GM21447 (cell line): ENCODE measurements around the gene OSBP2.
"Not testable (repeated sequence)": the region's sequence is repeated elsewhere in the genome, so short reads cannot be mapped to it uniquely, and the experiment has no call there.

ENCODE experiments used
- ATAC-seq: cut with Tn5 transposase; IDR thresholded peaks from one replicate; pipeline ENCODE4 v1.9.1; 2021; ENCODE audit not compliant: unreplicated experiment

OSBP2 gene

DNA sequence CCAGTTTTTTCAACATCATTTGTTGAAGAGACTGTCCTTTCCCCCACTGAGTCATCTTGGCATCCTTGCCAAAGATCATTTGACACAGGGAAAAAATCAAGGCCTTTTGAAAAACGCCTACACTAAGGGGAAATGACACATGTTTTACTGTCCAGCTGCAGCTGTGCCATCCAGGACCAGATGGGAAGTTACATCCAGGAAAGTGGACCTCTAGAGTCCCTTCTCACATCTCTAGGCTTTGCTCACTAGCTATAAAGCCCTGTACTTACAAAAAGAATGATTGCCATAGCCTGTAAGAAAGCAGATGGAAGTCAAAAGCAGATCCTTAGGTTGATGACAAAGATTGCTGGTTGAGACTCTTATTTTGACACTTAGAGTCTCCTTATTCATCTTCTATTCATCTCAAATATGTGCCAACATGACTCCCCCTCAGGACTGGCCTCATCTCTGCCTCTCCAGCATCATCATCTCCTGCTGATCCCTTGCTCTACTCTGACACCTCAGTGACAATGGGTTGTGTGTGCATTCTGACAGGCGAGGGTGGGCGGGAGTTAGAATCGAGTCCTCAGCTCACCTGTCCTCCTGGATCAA is 22.8 kb downstream of the OSBP2 start:
- no peak for ATAC-seq

DNA sequence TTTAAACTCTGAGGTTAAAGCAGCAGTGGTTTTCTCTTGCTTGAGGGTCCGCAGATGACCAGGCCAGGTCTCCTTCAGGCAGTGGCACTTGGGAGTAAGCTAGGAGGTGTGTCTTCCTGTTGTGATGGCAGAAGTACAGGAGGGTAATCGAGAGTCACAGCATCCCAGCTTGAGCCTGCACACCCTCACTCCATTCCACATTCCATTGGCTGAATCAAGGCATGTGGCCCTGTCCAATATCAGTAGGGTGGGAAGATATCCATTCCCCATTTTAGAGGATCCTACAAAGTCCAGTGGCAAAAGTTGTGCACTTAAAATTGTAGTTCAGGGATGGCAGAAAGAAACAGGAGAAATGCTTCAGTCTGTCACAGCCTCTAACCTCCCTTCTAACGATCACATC is 23.3 kb downstream of the OSBP2 start:
- no peak for ATAC-seq

DNA sequence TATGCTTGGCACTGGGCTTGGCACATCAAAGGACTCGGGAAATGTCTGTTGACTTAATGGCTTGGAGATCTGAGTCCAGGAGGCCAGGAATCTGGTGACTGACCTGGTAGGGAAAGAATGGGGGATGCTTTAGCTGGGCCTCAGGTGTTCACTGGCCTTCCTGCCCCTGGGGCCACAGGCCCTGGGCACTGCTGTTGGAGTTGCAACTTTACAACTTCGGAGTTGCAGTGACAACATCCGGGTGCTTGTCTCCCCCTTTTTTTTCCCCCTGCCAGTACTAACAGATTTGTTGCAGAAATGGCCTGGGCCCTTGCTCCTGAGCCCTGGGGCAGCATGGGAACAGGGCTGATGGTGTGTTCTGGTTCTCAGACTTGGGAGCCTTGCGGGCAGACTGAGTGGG is 23.8 kb downstream of the OSBP2 start:
- ATAC-seq: no peak

DNA sequence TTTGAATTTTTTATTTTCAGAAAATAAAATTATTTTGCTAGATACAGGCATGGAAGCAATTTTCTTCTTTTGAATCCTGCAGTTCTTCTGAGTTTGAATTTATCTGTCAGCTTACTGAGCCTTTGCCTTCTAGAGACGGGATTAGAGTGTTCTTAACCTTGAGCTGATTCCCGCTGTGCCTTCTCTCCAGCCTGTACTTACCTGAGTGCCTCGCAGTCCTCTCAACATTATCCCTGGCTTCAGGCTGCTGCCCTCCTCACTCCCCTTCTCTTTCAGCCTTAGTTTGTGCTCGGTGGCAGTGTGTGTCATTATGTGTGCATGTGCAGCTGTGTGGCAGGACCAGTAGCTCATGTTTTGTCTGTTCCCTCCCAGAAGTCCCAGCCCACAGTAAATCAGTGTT is 24.3 kb downstream of the OSBP2 start:
- ATAC-seq: no peak

DNA sequence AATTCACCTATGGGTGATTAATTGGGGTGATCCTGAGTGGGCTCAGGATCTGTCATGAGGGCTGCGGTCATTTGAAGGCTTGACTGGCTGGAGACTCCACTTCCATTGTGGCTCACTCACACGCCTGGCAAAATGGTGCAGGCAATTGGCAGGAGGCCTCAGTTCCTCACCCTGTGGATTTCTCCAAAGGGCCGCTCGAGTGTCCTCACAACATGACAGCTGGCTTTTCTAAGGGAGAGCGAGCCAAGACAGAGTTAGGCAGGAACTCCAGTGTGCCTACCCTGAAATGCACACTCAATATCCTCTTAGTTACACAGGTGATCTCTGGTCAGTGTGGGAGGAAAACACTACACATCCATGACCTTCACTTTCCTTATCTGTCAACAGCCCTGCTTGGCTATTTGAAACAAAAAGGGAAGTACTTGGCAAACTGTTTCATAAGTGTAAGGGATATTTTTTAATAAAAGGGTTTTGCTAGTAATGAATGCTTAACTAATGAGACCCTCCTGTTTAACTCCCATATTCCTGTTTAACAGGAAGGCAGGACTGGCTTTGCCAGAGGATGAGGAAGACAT is 25.7 kb downstream of the OSBP2 start:
- no peak for ATAC-seq

DNA sequence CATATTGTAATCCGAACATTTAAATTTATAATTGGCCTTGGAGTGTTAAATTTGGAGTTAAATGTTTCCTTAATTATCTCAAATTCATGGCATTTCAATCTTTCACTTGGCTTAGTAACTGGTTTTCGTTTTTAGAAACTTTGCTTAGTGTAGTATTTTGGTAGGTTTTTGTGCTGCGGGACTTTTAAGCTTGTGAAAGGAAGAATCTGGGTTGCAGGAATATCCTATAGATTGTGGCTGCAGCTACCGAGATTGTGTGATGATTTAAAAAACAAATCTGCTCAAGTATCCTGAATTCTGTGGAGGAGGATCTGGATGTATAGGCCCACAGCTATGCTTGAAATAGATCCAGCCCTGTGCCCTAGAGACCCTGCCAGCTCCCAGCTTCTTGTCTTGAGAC is 27.1 kb downstream of the OSBP2 start:
- ATAC-seq: no peak

DNA sequence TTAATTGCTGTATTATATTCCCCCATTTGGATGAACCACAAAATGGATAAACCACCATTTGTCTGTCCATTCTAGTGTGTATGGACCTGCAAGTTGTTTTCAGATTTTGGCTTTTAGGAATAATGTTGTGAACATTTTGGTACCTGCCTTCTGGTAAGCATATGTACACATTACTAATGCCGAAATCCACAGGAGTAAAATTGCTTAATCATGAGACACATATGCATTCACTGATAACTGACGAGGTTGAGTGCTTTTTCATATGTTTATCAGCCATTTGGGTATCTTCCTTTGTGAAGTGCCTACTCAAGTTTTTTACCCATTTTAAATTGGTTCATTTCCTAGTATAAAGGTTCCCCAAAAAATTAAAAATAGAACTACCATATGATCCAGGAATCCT is 34.2 kb downstream of the OSBP2 start:
- ATAC-seq: no peak

DNA sequence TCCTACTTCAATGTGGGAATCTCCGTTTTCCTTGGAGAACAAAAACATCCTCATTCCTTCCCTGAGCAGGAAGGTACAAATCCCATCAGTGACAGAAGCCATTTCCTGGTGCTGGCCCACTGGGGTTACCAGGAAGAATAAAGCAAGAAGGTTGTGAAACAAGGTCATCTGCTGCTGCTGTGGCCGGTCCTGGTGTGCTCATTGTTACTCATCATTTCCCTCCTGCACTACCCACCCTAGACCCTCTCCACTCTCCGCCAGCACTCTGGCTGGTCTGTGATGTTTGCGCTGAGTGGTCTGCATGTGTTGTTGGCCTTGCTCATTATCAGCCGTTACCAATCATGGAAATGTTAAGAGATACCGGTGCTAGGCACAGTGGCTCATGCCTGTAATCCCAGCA is 37.0 kb downstream of the OSBP2 start:
- ATAC-seq: no peak

- ATAC-seq: no peak
Observed at GRCh38 chr22:30732426-30732825, 37.8 kb downstream of the OSBP2 start.

GRCh38 chr22:30733181-30733631 is 38.5 kb downstream of the OSBP2 start:
- ATAC-seq: no peak

- ATAC-seq: not testable (repeated sequence)
Observed at GRCh38 chr22:30740007-30740406, 45.3 kb downstream of the OSBP2 start.

GRCh38 chr22:30740511-30740910 is 45.8 kb downstream of the OSBP2 start:
- not testable (repeated sequence) for ATAC-seq

GRCh38 chr22:30742291-30743256 is 47.9 kb downstream of the OSBP2 start:
- ATAC-seq: no peak

DNA sequence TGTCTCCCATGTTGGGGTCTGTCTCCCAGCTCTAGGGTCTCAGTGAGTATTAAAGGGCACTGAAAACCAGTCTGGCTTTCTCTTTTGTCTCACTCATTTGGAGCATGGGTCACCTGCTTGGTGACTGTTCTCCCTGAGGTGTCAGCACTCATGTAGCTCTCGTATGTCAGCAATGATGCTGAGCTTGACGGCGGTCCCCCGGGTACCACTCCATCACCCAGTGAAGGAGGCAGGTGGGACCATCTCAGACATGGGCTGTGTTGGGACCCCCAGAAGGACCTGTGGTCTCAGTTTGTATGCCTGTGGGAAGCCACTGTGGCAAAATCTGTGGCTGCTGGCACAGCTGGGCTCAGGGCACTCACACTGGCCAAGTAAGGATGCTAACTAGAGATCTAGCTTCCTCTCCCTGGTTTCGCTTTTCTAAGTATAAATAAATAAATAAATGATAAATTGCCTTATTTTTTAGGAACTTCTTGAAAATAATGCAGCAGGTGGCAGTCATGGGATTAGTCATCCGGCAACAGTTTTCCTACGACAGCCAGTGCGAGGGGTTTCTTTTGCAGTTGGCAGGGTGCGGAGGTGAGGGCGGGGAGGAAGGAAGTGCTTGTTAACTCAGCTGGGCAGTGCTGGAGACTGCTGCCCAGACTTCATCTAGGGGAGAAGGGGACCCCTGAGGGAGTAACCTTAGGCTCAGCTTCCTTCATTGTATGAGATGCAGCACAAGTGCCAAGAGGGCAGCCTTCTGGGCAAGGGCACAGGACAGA is 48.8 kb downstream of the OSBP2 start:
- no peak for ATAC-seq

DNA sequence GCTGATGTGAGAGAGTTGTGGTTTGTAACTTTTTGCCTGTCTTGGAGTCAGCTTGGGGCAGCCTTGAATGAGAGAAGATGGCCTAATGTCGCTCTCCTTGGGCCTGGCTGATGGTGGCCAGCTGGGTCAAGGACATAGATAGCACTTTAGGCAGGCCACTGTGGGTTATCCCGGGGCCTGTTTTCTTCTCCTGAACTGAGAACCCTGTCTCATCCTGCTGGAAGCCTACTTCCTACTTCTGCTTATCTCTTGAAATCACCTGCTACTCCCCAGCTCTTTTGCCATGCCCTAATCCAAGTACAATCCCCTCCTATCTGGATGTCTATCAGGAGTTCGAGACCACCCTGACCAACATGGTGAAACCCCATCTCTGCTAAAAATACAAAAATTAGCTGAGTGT is 49.5 kb downstream of the OSBP2 start:
- ATAC-seq: no peak

GRCh38 chr22:30747493-30747892 is 52.8 kb downstream of the OSBP2 start:
- no peak for ATAC-seq

- ATAC-seq: no peak
Observed at GRCh38 chr22:30749272-30749671, 54.6 kb downstream of the OSBP2 start.

DNA sequence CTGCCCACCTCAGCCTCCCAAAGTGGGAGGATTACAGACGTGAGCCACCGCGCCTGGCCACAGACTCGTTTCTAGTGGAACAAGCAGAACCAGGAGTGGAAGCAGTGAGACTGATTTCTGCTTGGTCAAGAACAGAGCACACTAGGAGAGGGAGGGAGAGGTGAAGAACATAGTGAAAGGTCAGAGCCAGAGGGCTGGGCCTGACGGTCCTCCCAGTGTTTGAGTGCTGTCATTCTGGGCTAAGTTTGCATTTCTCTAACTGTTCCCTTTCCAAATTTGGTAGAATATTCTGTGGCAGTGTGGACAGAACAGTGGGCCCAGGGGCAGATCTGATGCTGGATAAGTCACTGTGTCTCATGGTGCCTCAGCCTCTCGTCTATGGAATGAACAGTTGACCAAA is 55.2 kb downstream of the OSBP2 start:
- no peak for ATAC-seq

DNA sequence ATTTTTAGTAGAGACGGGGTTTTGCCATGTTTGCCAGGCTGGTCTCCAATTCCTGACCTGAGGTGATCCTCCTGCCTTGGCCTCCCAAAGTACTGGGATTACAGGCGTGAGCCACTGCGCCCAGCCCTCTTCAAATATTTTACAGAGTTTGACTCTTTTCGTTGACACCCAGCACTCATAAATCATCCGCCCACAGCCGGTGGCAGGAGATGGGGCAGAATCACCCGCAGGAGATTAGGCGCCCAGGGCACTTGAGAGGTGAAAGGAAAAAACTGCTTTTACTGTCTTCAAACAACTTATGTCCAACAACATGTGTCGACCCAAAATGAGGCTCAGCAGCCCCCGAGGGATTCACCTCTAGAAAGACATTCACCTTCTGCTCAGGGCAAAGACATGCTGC is 56.9 kb downstream of the OSBP2 start:
- ATAC-seq: no peak

- no peak for ATAC-seq
Observed at GRCh38 chr22:30752771-30753170, 58.1 kb downstream of the OSBP2 start.

DNA sequence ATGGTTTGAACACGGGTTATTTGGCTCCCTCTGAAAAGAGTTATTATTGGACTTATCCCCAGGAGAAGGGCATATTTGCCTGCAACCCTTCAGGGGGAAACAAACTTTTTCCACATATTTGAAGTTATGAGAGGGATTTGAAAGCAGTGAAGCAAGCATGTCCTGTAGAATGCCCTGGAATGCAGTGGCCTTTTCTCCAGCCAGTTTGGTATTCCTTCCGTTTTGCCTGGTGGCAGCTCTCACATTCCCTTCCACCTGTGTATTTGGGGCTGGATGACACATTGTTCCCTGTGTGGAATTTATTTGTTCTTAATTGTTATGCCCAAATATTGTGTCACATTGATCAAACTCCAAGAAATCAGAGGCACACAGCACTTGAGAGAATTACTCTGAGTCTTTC is 59.0 kb downstream of the OSBP2 start:
- ATAC-seq: no peak
